ENCODE measurements around the gene EDDM13. TPM values are rescaled to one million over a fixed set of nuclear protein-coding genes. Genes with fewer than 3 reads are reported as not detected.
A peak's percentile ranks its signal among the peaks of the same experiment; 100 is the strongest.

EDDM13 gene
- total RNA-seq, 6 experiments from 2014 or later, result not detected

GRCh38 chr19:56351208-56351607 lies 78.7 kb downstream of the EDDM13 start:
- WGBS (ENCODE audit: insufficient coverage, low coverage, low lambda C conversion rate, missing lambda C conversion rate), result 90% methylated on average over 6 of the region's 6 CpGs
- intact Hi-C loops (cut with DNase I), result no loop called here
- no peak for ATAC-seq

GRCh38 chr19:56355517-56355916 lies 83.0 kb downstream of the EDDM13 start:
- no peak for TF ChIP-seq POLR2A (IDR thresholded peaks at IDR 0.05)
- TF ChIP-seq CTCF (IDR thresholded peaks at IDR 0.05), result no peak
- Histone ChIP-seq H3K4me3 (no peak overlapping the region), H3K27ac (no peak overlapping the region), H3K4me1 (no peaks in the 10 kb centered on the region), H3K36me3 (no peaks in the 10 kb centered on the region), H3K27me3 (no peaks in the 10 kb centered on the region), H3K9me3 (peaks cover 0 to 6% (median 0%) of the 10 kb centered on the region in 4 donors)
- ATAC-seq, result peak in 2 of 4 donors; percentile 68 to 82
- DNase-seq, result no peak
- intact Hi-C loops (cut with DNase I), result no loop called here
- 39% methylated on average over 1 of the region's 1 CpG for WGBS (ENCODE audit: insufficient coverage, low coverage, low lambda C conversion rate, missing lambda C conversion rate)

More at GRCh38 chr19:56351208-56351607, 78.7 kb downstream of the EDDM13 start:
- TF ChIP-seq POLR2A (IDR thresholded peaks at IDR 0.05) (no peak), CTCF (IDR thresholded peaks at IDR 0.05) (no peak)
- no peak for DNase-seq
- H3K27me3 ChIP-seq, result no peaks in the 10 kb centered on the region
- H3K4me3 ChIP-seq, result no peak overlapping the region
- H3K36me3 ChIP-seq, result no peaks in the 10 kb centered on the region
- no peak overlapping the region for H3K27ac ChIP-seq
- H3K4me1 ChIP-seq, result no peaks in the 10 kb centered on the region
- H3K9me3 ChIP-seq, result no peaks in the 10 kb centered on the region

GRCh38 chr19:56356944-56357343 lies 84.4 kb downstream of the EDDM13 start:
- WGBS (ENCODE audit: insufficient coverage, low coverage, low lambda C conversion rate, missing lambda C conversion rate), result 89% methylated on average over 2 of the region's 2 CpGs

More at GRCh38 chr19:56356944-56357343, 84.4 kb downstream of the EDDM13 start:
- Histone ChIP-seq H3K36me3 (no peaks in the 10 kb centered on the region), H3K4me3 (no peak overlapping the region), H3K9me3 (peaks cover 0 to 6% (median 0%) of the 10 kb centered on the region in 4 donors), H3K27me3 (no peaks in the 10 kb centered on the region), H3K4me1 (no peaks in the 10 kb centered on the region), H3K27ac (no peak overlapping the region)
- DNase-seq (no peak), ATAC-seq (no peak)
- intact Hi-C loops (cut with DNase I), result no loop called here
- TF ChIP-seq POLR2A (IDR thresholded peaks at IDR 0.05) (no peak), CTCF (IDR thresholded peaks at IDR 0.05) (no peak)

Small RNA genes lying within 50 kb of the gene (small RNA-seq; reads per million reads assigned to genes)
- gene RF00019, result 0 reads per million in 2 experiments

Other genes starting within 250 kb of the EDDM13 start
- gene ZNF787, start 151.5 kb upstream of the EDDM13 start, total RNA-seq, result 10 to 100 TPM; 15.8 to 26.0 (median 22.5) TPM
- gene ZNF444, start 131.5 kb upstream of the EDDM13 start, total RNA-seq, result 10 to 100 TPM; 23.2 to 38.4 (median 30.8) TPM
- gene GALP, start 96.7 kb upstream of the EDDM13 start, total RNA-seq, result under 1 TPM in 2 of 6 experiments, not detected in 4; 0.42 to 0.46 TPM
- not detected for gene ZSCAN5B, start 75.0 kb upstream of the EDDM13 start, total RNA-seq
- gene ZSCAN5C, start 70.5 kb upstream of the EDDM13 start, total RNA-seq, result not detected
- gene ZSCAN5A, start 42.1 kb downstream of the EDDM13 start, total RNA-seq, result 1 to 10 TPM; 2.3 to 7.9 (median 3.7) TPM
- 1 to 10 TPM in 4 of 6 experiments, under 1 TPM in 2; 0.80 to 2.8 (median 1.5) TPM for gene ZNF582, start 120.8 kb downstream of the EDDM13 start, total RNA-seq
- gene ZNF583, start 131.6 kb downstream of the EDDM13 start, total RNA-seq, result 1 to 10 TPM in 3 of 6 experiments, under 1 TPM in 3; 0.50 to 2.9 (median 1.3) TPM
- gene ZNF667, start 204.6 kb downstream of the EDDM13 start, total RNA-seq, result 1 to 10 TPM in 1 of 6 experiments, under 1 TPM in 5; 0.56 to 2.0 (median 0.69) TPM
- 1 to 10 TPM; 1.1 to 3.6 (median 2.2) TPM for gene ZNF471, start 235.1 kb downstream of the EDDM13 start, total RNA-seq

Data from right lobe of liver (tissue), 6 donors.